WTC11 (cell line): Measurements from ENCODE around the gene CYP11A1. TPM values are rescaled to one million over a fixed set of nuclear protein-coding genes. Genes with fewer than 3 reads are reported as not detected.

Experiments used
- CREB1 ChIP-seq: sonication (generic); formaldehyde crosslinking; IDR thresholded peaks from 2 replicates; pipeline ENCODE4 v1.8.0; 2023; ENCODE audit warnings: mild to moderate bottlenecking, missing genetic modification reagents
- CREM ChIP-seq: sonication (generic); formaldehyde crosslinking; IDR thresholded peaks from 2 replicates; pipeline ENCODE4 v1.8.1; 2022; ENCODE audit warnings: mild to moderate bottlenecking, missing genetic modification reagents, moderate library complexity
- FOXK1 ChIP-seq: sonication (generic); formaldehyde crosslinking; IDR thresholded peaks from 2 replicates; pipeline ENCODE4 v1.8.0; 2022; ENCODE audit warnings: mild to moderate bottlenecking, moderate library complexity, missing genetic modification reagents
- IRF2 ChIP-seq: sonication (generic); formaldehyde crosslinking; IDR thresholded peaks from 2 replicates; pipeline ENCODE4 v1.8.0; 2022; ENCODE audit warnings: low read depth, missing genetic modification reagents, borderline replicate concordance
- MXD4 ChIP-seq: fragments of 250-450 bp; sonication (Bioruptor Pico); IDR thresholded peaks from 2 replicates; pipeline ENCODE4 v1.8.0; 2021; ENCODE audit warnings: mild to moderate bottlenecking, moderate library complexity, borderline replicate concordance
- TEAD1 ChIP-seq: sonication (generic); formaldehyde crosslinking; IDR thresholded peaks from 2 replicates; pipeline ENCODE4 v1.8.0; 2022; ENCODE audit warnings: mild to moderate bottlenecking, missing genetic modification reagents
- TEAD4 ChIP-seq: sonication (generic); formaldehyde crosslinking; IDR thresholded peaks from 2 replicates; pipeline ENCODE4 v1.8.0; 2022; ENCODE audit warnings: mild to moderate bottlenecking, missing genetic modification reagents
- ZNF317 ChIP-seq: sonication (generic); formaldehyde crosslinking; IDR thresholded peaks from 2 replicates; pipeline ENCODE4 v1.8.1; 2023; ENCODE audit warnings: low read depth, mild to moderate bottlenecking, moderate library complexity, missing genetic modification reagents, borderline replicate concordance
- ZNF396 ChIP-seq: fragments of 250-450 bp; sonication (Bioruptor Pico); IDR thresholded peaks from 2 replicates; pipeline ENCODE4 v1.8.0; 2021; ENCODE audit warnings: mild to moderate bottlenecking, moderate library complexity, borderline replicate concordance
- total RNA-seq: library from RNA; stranded (reverse); gene quantifications from 3 replicates; pipeline ENCODE4 v1.2.3, GENCODE V29; 2021
- TF ChIP-seq, protein P1 (sequence below): sonication (generic); formaldehyde crosslinking; IDR thresholded peaks from 2 replicates; pipeline ENCODE4 v1.8.1; 2023; ENCODE audit warnings: mild to moderate bottlenecking, missing genetic modification reagents, borderline replicate concordance
- TF ChIP-seq, protein P2 (sequence below): sonication (generic); formaldehyde crosslinking; conservative IDR thresholded peaks from 2 replicates; pipeline ENCODE4 v1.8.1; 2023; ENCODE audit warnings: mild to moderate bottlenecking, low read depth, missing genetic modification reagents, moderate library complexity
- TF ChIP-seq, protein P3 (sequence below): sonication (generic); formaldehyde crosslinking; IDR thresholded peaks from 2 replicates; pipeline ENCODE4 v1.8.1; 2023; ENCODE audit warnings: mild to moderate bottlenecking, moderate library complexity, missing genetic modification reagents
- TF ChIP-seq, protein P4 (sequence below): sonication (generic); formaldehyde crosslinking; IDR thresholded peaks from 2 replicates; pipeline ENCODE4 v1.8.0; 2022; ENCODE audit warnings: mild to moderate bottlenecking, missing genetic modification reagents
- TF ChIP-seq, protein P5 (sequence below): fragments of 250-450 bp; sonication (Bioruptor Pico); conservative IDR thresholded peaks from 2 replicates; pipeline ENCODE4 v1.9.0; 2021; ENCODE audit warnings: mild to moderate bottlenecking
- TF ChIP-seq, protein P6 (sequence below): sonication (generic); formaldehyde crosslinking; IDR thresholded peaks from 2 replicates; pipeline ENCODE4 v1.8.1; 2022; ENCODE audit warnings: low read depth, mild to moderate bottlenecking, moderate library complexity, missing genetic modification reagents, borderline replicate concordance
- TF ChIP-seq, protein P7 (sequence below): sonication (generic); formaldehyde crosslinking; IDR thresholded peaks from 2 replicates; pipeline ENCODE4 v1.8.1; 2023; ENCODE audit warnings: mild to moderate bottlenecking, missing genetic modification reagents, moderate library complexity
- TF ChIP-seq, protein P8 (sequence below): sonication (generic); formaldehyde crosslinking; IDR thresholded peaks from 2 replicates; pipeline ENCODE4 v1.8.1; 2023; ENCODE audit warnings: mild to moderate bottlenecking, missing genetic modification reagents, moderate library complexity
- TF ChIP-seq, protein P9 (sequence below): fragments of 250-450 bp; sonication (Bioruptor Pico); IDR thresholded peaks from 2 replicates; pipeline ENCODE4 v2.1.2; 2022; ENCODE audit warnings: mild to moderate bottlenecking, moderate library complexity
- TF ChIP-seq, protein P10 (sequence below): fragments of 250-450 bp; sonication (Bioruptor Pico); IDR thresholded peaks from 2 replicates; pipeline ENCODE4 v1.9.0; 2021; ENCODE audit warnings: moderate library complexity, mild to moderate bottlenecking, inconsistent platforms, borderline replicate concordance

The CYP11A1 gene
- total RNA-seq, 1 experiment from 2014 or later: 3.4 TPM

DNA sequence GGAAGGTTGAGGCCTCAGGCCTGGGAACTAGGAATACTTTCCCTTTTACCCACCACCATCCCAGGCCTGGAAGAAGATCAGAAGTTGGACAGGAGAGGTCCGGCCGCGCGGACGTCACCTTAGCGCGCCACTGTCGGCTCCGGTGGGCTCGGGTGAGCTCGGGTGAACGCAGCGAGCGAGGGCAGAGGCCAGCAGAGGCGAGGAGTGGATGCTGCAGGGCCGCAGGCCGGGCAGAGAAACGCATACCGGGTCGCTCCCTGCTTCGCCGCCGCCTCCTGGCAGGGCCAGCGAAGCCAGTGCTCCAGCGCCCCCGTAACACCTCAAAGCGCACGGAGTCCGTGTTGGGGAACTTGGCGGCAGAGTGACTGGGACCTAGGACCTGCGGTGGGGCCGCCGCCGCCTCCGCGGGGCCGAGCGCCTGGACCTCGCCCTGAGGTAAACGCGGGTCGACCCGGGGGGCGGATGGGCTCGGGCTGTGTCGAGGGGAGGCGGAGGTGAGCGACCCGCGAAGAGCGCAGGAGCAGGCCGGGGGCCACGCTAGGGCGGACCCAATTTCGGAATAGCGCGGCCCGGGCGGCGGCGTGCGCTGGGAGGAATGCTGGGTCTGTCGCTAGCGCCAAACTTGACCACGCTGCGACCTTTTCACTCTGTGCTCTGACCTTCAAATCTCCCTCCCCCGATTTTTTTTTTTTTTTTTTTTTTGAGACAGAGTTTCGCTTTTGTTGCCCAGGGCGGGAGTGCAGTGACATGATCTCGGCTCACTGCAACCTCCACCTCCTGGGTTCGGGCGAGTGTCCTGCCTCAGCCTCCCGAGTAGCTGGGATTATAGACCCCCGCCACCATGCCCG, 1.6 kb downstream of the CYP11A1 start (continued):
- TF ChIP-seq, protein P1, sequence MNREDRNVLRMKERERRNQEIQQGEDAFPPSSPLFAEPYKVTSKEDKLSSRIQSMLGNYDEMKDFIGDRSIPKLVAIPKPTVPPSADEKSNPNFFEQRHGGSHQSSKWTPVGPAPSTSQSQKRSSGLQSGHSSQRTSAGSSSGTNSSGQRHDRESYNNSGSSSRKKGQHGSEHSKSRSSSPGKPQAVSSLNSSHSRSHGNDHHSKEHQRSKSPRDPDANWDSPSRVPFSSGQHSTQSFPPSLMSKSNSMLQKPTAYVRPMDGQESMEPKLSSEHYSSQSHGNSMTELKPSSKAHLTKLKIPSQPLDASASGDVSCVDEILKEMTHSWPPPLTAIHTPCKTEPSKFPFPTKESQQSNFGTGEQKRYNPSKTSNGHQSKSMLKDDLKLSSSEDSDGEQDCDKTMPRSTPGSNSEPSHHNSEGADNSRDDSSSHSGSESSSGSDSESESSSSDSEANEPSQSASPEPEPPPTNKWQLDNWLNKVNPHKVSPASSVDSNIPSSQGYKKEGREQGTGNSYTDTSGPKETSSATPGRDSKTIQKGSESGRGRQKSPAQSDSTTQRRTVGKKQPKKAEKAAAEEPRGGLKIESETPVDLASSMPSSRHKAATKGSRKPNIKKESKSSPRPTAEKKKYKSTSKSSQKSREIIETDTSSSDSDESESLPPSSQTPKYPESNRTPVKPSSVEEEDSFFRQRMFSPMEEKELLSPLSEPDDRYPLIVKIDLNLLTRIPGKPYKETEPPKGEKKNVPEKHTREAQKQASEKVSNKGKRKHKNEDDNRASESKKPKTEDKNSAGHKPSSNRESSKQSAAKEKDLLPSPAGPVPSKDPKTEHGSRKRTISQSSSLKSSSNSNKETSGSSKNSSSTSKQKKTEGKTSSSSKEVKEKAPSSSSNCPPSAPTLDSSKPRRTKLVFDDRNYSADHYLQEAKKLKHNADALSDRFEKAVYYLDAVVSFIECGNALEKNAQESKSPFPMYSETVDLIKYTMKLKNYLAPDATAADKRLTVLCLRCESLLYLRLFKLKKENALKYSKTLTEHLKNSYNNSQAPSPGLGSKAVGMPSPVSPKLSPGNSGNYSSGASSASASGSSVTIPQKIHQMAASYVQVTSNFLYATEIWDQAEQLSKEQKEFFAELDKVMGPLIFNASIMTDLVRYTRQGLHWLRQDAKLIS (CRISPR knock-in tag): no peak
- TF ChIP-seq, protein P2, sequence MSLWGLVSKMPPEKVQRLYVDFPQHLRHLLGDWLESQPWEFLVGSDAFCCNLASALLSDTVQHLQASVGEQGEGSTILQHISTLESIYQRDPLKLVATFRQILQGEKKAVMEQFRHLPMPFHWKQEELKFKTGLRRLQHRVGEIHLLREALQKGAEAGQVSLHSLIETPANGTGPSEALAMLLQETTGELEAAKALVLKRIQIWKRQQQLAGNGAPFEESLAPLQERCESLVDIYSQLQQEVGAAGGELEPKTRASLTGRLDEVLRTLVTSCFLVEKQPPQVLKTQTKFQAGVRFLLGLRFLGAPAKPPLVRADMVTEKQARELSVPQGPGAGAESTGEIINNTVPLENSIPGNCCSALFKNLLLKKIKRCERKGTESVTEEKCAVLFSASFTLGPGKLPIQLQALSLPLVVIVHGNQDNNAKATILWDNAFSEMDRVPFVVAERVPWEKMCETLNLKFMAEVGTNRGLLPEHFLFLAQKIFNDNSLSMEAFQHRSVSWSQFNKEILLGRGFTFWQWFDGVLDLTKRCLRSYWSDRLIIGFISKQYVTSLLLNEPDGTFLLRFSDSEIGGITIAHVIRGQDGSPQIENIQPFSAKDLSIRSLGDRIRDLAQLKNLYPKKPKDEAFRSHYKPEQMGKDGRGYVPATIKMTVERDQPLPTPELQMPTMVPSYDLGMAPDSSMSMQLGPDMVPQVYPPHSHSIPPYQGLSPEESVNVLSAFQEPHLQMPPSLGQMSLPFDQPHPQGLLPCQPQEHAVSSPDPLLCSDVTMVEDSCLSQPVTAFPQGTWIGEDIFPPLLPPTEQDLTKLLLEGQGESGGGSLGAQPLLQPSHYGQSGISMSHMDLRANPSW (CRISPR knock-in tag): no peak
- TF ChIP-seq, protein P3, sequence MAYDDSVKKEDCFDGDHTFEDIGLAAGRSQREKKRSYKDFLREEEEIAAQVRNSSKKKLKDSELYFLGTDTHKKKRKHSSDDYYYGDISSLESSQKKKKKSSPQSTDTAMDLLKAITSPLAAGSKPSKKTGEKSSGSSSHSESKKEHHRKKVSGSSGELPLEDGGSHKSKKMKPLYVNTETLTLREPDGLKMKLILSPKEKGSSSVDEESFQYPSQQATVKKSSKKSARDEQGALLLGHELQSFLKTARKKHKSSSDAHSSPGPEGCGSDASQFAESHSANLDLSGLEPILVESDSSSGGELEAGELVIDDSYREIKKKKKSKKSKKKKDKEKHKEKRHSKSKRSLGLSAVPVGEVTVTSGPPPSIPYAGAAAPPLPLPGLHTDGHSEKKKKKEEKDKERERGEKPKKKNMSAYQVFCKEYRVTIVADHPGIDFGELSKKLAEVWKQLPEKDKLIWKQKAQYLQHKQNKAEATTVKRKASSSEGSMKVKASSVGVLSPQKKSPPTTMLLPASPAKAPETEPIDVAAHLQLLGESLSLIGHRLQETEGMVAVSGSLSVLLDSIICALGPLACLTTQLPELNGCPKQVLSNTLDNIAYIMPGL (CRISPR knock-in tag): peak; percentile 89; the same call in 1 of the 2 replicates
- TF ChIP-seq CREB1 (CRISPR knock-in tag) (no peak), TEAD4 (CRISPR knock-in tag) (peak; percentile 64; the same call in 1 of the 2 replicates), IRF2 (no peak), ZNF317 (CRISPR knock-in tag) (no peak), CREM (CRISPR knock-in tag) (no peak; the same call in 1 of the 2 replicates), FOXK1 (peak; percentile 38; the same call in 1 of the 2 replicates), TEAD1 (peak; percentile 73; the same call in 1 of the 2 replicates), ZNF396 (CRISPR knock-in tag) (no peak), MXD4 (CRISPR knock-in tag) (no peak)
- TF ChIP-seq, protein P4, sequence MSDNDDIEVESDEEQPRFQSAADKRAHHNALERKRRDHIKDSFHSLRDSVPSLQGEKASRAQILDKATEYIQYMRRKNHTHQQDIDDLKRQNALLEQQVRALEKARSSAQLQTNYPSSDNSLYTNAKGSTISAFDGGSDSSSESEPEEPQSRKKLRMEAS (CRISPR knock-in tag): peak; percentile 87
- TF ChIP-seq, protein P5, sequence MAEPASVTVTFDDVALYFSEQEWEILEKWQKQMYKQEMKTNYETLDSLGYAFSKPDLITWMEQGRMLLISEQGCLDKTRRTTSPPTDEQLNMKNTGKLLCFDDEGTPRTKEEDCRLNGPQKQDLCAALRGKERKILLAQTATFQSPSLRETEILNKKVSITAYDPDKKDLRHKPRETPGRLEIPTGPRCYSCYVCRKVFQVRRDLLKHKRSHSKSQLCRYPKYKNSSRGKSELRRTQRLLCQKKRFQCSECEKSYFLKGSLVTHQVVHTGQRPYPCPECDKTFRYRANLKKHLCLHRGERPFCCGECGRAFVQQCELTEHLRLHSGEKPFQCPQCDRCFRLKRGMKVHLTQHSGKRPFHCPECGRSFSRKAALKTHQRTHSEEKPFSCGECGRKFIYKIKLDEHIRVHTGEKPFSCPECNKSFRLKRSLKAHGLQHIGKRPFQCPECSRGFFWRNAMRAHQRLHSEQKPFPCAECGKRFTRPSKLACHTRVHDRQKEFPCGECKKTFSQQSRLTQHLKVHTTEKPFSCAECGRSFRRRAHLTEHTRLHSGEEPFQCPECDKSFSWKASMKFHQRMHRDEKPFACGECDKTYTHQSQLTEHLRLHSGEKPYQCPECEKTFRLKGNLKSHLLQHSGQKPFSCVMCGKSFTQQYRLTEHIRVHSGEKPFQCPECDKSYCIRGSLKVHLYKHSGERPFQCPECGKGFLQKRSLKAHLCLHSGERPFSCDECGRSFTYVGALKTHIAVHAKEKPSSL (CRISPR knock-in tag): no peak
- TF ChIP-seq, protein P6, sequence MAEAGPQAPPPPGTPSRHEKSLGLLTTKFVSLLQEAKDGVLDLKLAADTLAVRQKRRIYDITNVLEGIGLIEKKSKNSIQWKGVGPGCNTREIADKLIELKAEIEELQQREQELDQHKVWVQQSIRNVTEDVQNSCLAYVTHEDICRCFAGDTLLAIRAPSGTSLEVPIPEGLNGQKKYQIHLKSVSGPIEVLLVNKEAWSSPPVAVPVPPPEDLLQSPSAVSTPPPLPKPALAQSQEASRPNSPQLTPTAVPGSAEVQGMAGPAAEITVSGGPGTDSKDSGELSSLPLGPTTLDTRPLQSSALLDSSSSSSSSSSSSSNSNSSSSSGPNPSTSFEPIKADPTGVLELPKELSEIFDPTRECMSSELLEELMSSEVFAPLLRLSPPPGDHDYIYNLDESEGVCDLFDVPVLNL (CRISPR knock-in tag): no peak
- TF ChIP-seq, protein P7, sequence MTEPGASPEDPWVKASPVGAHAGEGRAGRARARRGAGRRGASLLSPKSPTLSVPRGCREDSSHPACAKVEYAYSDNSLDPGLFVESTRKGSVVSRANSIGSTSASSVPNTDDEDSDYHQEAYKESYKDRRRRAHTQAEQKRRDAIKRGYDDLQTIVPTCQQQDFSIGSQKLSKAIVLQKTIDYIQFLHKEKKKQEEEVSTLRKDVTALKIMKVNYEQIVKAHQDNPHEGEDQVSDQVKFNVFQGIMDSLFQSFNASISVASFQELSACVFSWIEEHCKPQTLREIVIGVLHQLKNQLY (CRISPR knock-in tag): no peak
- TF ChIP-seq, protein P8, sequence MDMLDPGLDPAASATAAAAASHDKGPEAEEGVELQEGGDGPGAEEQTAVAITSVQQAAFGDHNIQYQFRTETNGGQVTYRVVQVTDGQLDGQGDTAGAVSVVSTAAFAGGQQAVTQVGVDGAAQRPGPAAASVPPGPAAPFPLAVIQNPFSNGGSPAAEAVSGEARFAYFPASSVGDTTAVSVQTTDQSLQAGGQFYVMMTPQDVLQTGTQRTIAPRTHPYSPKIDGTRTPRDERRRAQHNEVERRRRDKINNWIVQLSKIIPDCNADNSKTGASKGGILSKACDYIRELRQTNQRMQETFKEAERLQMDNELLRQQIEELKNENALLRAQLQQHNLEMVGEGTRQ: no peak
- TF ChIP-seq, protein P9, sequence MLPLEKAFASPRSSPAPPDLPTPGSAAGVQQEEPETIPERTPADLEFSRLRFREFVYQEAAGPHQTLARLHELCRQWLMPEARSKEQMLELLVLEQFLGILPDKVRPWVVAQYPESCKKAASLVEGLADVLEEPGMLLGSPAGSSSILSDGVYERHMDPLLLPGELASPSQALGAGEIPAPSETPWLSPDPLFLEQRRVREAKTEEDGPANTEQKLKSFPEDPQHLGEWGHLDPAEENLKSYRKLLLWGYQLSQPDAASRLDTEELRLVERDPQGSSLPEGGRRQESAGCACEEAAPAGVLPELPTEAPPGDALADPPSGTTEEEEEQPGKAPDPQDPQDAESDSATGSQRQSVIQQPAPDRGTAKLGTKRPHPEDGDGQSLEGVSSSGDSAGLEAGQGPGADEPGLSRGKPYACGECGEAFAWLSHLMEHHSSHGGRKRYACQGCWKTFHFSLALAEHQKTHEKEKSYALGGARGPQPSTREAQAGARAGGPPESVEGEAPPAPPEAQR (CRISPR knock-in tag): no peak
- TF ChIP-seq, protein P10, sequence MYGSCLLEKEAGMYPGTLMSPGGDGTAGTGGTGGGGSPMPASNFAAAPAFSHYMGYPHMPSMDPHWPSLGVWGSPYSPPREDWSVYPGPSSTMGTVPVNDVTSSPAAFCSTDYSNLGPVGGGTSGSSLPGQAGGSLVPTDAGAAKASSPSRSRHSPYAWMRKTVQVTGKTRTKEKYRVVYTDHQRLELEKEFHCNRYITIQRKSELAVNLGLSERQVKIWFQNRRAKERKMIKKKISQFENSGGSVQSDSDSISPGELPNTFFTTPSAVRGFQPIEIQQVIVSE (CRISPR knock-in tag): no peak
